Neural cell (in vitro differentiated cells): ENCODE results near the gene TSPAN14.

ENCODE experiments used
- EP300 ChIP-seq: fragments of 450-650 bp; conservative IDR thresholded peaks from 2 replicates; pipeline ENCODE4 v1.6.1; 2014; ENCODE audit warnings: antibody characterized with exemption, mild to moderate bottlenecking, moderate library complexity; ENCODE audit not compliant: poor library complexity, severe bottlenecking
- MXI1 ChIP-seq: fragments of 450-650 bp; conservative IDR thresholded peaks from 2 replicates; pipeline ENCODE4 v1.6.1; 2014; ENCODE audit warnings: antibody characterized with exemption, mild to moderate bottlenecking; ENCODE audit not compliant: poor library complexity, severe bottlenecking
- POLR2AphosphoS5 ChIP-seq: IDR thresholded peaks from 2 replicates; pipeline ENCODE4 v1.6.1; 2012
- RAD21 ChIP-seq: fragments of 450-650 bp; conservative IDR thresholded peaks from 2 replicates; pipeline ENCODE4 v1.6.1; 2014; ENCODE audit warnings: antibody characterized with exemption, mild to moderate bottlenecking, moderate library complexity
- TF ChIP-seq, protein P1 (sequence below): fragments of 450-650 bp; IDR thresholded peaks from 2 replicates; pipeline ENCODE4 v1.5.1; 2014; ENCODE audit warnings: antibody characterized with exemption, mild to moderate bottlenecking, moderate library complexity; ENCODE audit not compliant: poor library complexity, severe bottlenecking

DNA sequence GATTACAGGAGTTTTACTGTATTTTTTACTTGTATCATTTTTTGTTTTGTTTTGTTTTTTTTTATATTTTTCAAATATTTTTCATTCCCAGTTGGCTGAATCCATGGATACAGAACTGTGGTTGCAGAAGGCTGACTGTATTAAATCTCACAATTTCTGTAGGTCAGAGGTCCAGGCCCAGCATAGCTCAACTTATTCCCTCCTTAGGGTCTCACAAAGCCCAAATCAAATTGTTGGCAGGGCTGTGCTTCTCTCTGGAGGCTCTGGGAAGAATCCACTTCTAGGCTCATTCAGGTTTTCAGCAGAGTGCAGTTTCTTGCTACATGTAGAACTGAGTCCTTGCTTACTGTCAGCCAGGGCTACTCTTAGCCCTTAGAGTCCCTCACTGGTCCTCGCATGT lies 22.6 kb downstream of the TSPAN14 start:
- no peak for TF ChIP-seq EP300
- TF ChIP-seq, protein P1, sequence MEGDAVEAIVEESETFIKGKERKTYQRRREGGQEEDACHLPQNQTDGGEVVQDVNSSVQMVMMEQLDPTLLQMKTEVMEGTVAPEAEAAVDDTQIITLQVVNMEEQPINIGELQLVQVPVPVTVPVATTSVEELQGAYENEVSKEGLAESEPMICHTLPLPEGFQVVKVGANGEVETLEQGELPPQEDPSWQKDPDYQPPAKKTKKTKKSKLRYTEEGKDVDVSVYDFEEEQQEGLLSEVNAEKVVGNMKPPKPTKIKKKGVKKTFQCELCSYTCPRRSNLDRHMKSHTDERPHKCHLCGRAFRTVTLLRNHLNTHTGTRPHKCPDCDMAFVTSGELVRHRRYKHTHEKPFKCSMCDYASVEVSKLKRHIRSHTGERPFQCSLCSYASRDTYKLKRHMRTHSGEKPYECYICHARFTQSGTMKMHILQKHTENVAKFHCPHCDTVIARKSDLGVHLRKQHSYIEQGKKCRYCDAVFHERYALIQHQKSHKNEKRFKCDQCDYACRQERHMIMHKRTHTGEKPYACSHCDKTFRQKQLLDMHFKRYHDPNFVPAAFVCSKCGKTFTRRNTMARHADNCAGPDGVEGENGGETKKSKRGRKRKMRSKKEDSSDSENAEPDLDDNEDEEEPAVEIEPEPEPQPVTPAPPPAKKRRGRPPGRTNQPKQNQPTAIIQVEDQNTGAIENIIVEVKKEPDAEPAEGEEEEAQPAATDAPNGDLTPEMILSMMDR, result no peak
- no peak for TF ChIP-seq POLR2AphosphoS5
- TF ChIP-seq RAD21, result no peak
- no peak for TF ChIP-seq MXI1
